GM18499 (cell line): Measurements from ENCODE around the gene PHYHIPL.

Experiments used
- ATAC-seq: cut with Tn5 transposase; IDR thresholded peaks from one replicate; pipeline ENCODE4 v1.9.1; 2021; ENCODE audit warnings: moderate number of reproducible peaks; ENCODE audit not compliant: insufficient read depth, unreplicated experiment

The PHYHIPL gene

GRCh38 chr10:59244871-59245270 is 68.4 kb downstream of the PHYHIPL start:
- no peak for ATAC-seq

GRCh38 chr10:59245686-59246085 is 69.2 kb downstream of the PHYHIPL start:
- no peak for ATAC-seq

- ATAC-seq: no peak
Measured at GRCh38 chr10:59252491-59252890, 76.0 kb downstream of the PHYHIPL start.

- no peak for ATAC-seq
Measured at GRCh38 chr10:59255463-59255862, 79.0 kb downstream of the PHYHIPL start.

- no peak for ATAC-seq
Measured at GRCh38 chr10:59257224-59257623, 80.8 kb downstream of the PHYHIPL start.

GRCh38 chr10:59258890-59259289 is 82.4 kb downstream of the PHYHIPL start:
- no peak for ATAC-seq

- ATAC-seq: no peak
Measured at GRCh38 chr10:59265141-59265540, 88.7 kb downstream of the PHYHIPL start.

GRCh38 chr10:59266321-59266720 is 89.9 kb downstream of the PHYHIPL start:
- no peak for ATAC-seq

GRCh38 chr10:59268460-59268859 is 92.0 kb downstream of the PHYHIPL start:
- ATAC-seq: no peak

GRCh38 chr10:59269651-59270050 is 93.2 kb downstream of the PHYHIPL start:
- ATAC-seq: no peak

- ATAC-seq: no peak
Measured at GRCh38 chr10:59270492-59270891, 94.0 kb downstream of the PHYHIPL start.

GRCh38 chr10:59271160-59271559 is 94.7 kb downstream of the PHYHIPL start:
- no peak for ATAC-seq

- no peak for ATAC-seq
Measured at GRCh38 chr10:59272061-59272460, 95.6 kb downstream of the PHYHIPL start.

GRCh38 chr10:59273445-59273844 is 97.0 kb downstream of the PHYHIPL start:
- ATAC-seq: no peak

GRCh38 chr10:59276133-59276532 is 99.7 kb downstream of the PHYHIPL start:
- ATAC-seq: no peak

- no peak for ATAC-seq
Measured at GRCh38 chr10:59276919-59277318, 100.5 kb downstream of the PHYHIPL start.

GRCh38 chr10:59279476-59279875 is 103.0 kb downstream of the PHYHIPL start:
- ATAC-seq: no peak

- no peak for ATAC-seq
Measured at GRCh38 chr10:59279991-59280505, 103.6 kb downstream of the PHYHIPL start.

- no peak for ATAC-seq
Measured at GRCh38 chr10:59281861-59282260, 105.4 kb downstream of the PHYHIPL start.

GRCh38 chr10:59283456-59284091 is 107.1 kb downstream of the PHYHIPL start:
- ATAC-seq: no peak

- ATAC-seq: no peak
Measured at GRCh38 chr10:59284118-59284975, 107.9 kb downstream of the PHYHIPL start.
